GM12891 (cell line): Measurements from ENCODE around the gene RPS3.

Experiments used
- PAX5 ChIP-seq: IDR thresholded peaks from 2 replicates; pipeline ENCODE4 v1.6.1; 2011; ENCODE audit warnings: low read length, moderate library complexity, mild to moderate bottlenecking; ENCODE audit not compliant: insufficient read depth, severe bottlenecking
- POLR2A ChIP-seq: IDR thresholded peaks from 2 replicates; pipeline ENCODE4 v1.6.1; 2011; ENCODE audit warnings: low read depth, low read length, control low read depth
- SPI1 ChIP-seq: IDR thresholded peaks from 2 replicates; pipeline ENCODE4 v1.6.1; 2011; ENCODE audit warnings: low read depth, low read length, control low read depth

- no peak for TF ChIP-seq PAX5
- no peak for TF ChIP-seq POLR2A
- TF ChIP-seq SPI1: no peak
These were observed 48.4 kb upstream of the RPS3 start for GRCh38 chr11:75350743-75351540.
